ENCODE measurements around the gene MYO9B. TPM values are rescaled to one million over a fixed set of nuclear protein-coding genes. Genes with fewer than 3 reads are reported as not detected.

MYO9B gene
- total and polyA plus RNA-seq, 9 of the 15 experiments (the other 6 are each of a cell fraction or from before 2014, with no cell fraction given): 2.4 to 77.6 (median 23.0) TPM

DNA sequence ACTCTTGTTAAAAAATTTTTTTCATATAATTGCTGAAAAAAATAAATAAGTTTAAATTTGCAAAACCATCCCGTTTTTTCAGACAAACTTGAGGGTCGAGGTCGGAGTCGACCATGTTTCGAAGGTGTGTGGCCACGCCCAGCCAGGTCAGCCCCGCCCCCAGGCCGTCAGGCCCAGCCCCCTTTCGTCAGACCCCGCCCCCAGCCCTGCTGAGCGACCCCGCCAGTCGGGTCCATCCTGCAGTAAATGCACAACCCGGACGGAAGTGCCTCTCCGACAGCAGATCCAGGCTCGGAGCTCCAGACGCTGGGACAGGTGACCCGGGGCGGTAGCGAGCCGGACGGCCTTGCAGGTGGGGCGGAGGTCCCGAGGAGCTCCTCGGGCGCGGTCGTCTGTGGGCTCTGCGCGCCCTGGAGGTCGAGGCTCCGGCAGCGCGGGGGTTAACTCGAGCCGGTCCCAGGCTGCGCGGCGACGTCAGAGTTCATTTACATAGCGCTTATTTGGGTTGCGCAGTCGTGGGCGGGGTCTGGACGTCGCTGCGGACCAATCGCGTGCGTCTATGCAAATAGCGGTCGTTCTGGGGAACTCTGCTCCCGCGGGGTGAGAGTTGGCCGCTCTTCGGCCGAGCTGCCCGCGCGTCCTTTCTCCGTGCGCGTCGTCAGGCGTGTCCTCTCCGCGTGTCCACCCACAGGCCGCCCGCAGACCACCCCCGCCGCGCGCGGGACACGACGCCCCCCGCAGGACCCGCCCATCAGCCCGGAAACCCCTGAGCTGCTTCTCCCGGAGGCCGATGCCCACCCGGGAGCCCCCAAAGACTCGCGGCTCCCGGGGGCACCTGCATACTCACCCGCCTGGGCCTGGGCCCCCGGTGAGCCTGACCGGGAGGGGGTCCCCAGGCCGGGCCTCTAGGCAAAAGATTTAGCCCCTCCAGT, 150.7 kb downstream of the MYO9B start, which contains the start of gene OCEL1 (continued):
- TF ChIP-seq, protein P1, sequence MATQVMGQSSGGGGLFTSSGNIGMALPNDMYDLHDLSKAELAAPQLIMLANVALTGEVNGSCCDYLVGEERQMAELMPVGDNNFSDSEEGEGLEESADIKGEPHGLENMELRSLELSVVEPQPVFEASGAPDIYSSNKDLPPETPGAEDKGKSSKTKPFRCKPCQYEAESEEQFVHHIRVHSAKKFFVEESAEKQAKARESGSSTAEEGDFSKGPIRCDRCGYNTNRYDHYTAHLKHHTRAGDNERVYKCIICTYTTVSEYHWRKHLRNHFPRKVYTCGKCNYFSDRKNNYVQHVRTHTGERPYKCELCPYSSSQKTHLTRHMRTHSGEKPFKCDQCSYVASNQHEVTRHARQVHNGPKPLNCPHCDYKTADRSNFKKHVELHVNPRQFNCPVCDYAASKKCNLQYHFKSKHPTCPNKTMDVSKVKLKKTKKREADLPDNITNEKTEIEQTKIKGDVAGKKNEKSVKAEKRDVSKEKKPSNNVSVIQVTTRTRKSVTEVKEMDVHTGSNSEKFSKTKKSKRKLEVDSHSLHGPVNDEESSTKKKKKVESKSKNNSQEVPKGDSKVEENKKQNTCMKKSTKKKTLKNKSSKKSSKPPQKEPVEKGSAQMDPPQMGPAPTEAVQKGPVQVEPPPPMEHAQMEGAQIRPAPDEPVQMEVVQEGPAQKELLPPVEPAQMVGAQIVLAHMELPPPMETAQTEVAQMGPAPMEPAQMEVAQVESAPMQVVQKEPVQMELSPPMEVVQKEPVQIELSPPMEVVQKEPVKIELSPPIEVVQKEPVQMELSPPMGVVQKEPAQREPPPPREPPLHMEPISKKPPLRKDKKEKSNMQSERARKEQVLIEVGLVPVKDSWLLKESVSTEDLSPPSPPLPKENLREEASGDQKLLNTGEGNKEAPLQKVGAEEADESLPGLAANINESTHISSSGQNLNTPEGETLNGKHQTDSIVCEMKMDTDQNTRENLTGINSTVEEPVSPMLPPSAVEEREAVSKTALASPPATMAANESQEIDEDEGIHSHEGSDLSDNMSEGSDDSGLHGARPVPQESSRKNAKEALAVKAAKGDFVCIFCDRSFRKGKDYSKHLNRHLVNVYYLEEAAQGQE (IDR thresholded peaks at IDR 0.05; ENCODE audit: borderline replicate concordance): peak; percentile 66
- TF ChIP-seq, protein P1 (CRISPR knock-in tag; IDR thresholded peaks at IDR 0.05; ENCODE audit: low read depth): no peak; the same call in 1 of the 2 replicates
- TF ChIP-seq, protein P2, sequence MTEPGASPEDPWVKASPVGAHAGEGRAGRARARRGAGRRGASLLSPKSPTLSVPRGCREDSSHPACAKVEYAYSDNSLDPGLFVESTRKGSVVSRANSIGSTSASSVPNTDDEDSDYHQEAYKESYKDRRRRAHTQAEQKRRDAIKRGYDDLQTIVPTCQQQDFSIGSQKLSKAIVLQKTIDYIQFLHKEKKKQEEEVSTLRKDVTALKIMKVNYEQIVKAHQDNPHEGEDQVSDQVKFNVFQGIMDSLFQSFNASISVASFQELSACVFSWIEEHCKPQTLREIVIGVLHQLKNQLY (CRISPR knock-in tag; conservative IDR thresholded peaks at IDR 0.05): no peak
- TF ChIP-seq, protein P3, sequence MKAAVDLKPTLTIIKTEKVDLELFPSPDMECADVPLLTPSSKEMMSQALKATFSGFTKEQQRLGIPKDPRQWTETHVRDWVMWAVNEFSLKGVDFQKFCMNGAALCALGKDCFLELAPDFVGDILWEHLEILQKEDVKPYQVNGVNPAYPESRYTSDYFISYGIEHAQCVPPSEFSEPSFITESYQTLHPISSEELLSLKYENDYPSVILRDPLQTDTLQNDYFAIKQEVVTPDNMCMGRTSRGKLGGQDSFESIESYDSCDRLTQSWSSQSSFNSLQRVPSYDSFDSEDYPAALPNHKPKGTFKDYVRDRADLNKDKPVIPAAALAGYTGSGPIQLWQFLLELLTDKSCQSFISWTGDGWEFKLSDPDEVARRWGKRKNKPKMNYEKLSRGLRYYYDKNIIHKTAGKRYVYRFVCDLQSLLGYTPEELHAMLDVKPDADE (conservative IDR thresholded peaks at IDR 0.05; ENCODE audit: control insufficient read depth, low read depth, low read length): 0 out of 2 replicates have a peak, but pooled peaks have one; percentile 6
- TF ChIP-seq JUND (IDR thresholded peaks at IDR 0.05; ENCODE audit: borderline replicate concordance, low read depth, low read length): 0 out of 2 replicates have a peak, but pooled peaks have one; percentile 2
- no peak for TF ChIP-seq JUND (tag; IDR thresholded peaks at IDR 0.05; ENCODE audit: borderline replicate concordance, low read depth, low read length)
- no peak for TF ChIP-seq LEF1 (IDR thresholded peaks at IDR 0.05)
- no peak for TF ChIP-seq ZNF551 (CRISPR knock-in tag; IDR thresholded peaks at IDR 0.05)
- TF ChIP-seq FOXJ3 (CRISPR knock-in tag; IDR thresholded peaks at IDR 0.05): no peak
- TF ChIP-seq ZFP30 (CRISPR knock-in tag; IDR thresholded peaks at IDR 0.05; ENCODE audit: borderline replicate concordance): no peak
- TF ChIP-seq, protein P4, sequence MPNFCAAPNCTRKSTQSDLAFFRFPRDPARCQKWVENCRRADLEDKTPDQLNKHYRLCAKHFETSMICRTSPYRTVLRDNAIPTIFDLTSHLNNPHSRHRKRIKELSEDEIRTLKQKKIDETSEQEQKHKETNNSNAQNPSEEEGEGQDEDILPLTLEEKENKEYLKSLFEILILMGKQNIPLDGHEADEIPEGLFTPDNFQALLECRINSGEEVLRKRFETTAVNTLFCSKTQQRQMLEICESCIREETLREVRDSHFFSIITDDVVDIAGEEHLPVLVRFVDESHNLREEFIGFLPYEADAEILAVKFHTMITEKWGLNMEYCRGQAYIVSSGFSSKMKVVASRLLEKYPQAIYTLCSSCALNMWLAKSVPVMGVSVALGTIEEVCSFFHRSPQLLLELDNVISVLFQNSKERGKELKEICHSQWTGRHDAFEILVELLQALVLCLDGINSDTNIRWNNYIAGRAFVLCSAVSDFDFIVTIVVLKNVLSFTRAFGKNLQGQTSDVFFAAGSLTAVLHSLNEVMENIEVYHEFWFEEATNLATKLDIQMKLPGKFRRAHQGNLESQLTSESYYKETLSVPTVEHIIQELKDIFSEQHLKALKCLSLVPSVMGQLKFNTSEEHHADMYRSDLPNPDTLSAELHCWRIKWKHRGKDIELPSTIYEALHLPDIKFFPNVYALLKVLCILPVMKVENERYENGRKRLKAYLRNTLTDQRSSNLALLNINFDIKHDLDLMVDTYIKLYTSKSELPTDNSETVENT (CRISPR knock-in tag; IDR thresholded peaks at IDR 0.05): 0 out of 2 replicates have a peak, but pooled peaks have one; percentile 44
